ENCODE results near the gene FBXO30. TPM values are rescaled to one million over a fixed set of nuclear protein-coding genes. Genes with fewer than 3 reads are reported as not detected.

The FBXO30 gene
- total and polyA plus RNA-seq, 10 donors, result 2.1 to 11.1 (median 8.7) TPM

DNA sequence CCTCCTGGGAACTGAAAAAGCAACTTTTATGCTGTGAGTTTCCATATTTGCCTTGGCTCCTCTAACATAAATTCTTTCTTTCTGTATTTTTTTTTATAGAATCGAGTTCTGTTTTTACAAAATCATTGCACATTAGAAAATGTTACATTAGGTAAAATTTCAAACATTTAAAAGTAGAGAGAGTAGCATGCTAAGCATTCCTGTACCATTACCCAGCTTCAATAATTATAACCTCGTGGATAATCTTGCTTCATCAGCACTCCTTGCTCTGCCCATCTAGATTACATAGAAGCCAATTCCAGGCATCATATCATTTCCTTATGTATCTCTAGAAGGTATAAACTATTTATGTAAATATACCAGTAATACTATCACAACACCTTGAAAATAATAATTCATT is 15.4 kb upstream of the FBXO30 start:
- Histone ChIP-seq H3K36me3 (no peaks in the 10 kb centered on the region), H3K27me3 (replicated peaks in 1 of 7) (no peaks in the 10 kb centered on the region), H3K9me3 (no peaks in the 10 kb centered on the region), H3K27ac (no peak overlapping the region), H3K4me1 (no peaks in the 10 kb centered on the region), H3K4me3 (no peak overlapping the region)
- intact Hi-C loops (cut with DNase I; ENCODE audit: low total_unique reads), result no loop called here
- WGBS, 5 donors, result 83 to 89% (median 88%) methylated on average over 2 of the region's 2 CpGs
- no peak for DNase-seq
- TF ChIP-seq POLR2AphosphoS5 (IDR thresholded peaks at IDR 0.05) (no peak), POLR2A (IDR thresholded peaks at IDR 0.05) (no peak)
- TF ChIP-seq, protein P1, sequence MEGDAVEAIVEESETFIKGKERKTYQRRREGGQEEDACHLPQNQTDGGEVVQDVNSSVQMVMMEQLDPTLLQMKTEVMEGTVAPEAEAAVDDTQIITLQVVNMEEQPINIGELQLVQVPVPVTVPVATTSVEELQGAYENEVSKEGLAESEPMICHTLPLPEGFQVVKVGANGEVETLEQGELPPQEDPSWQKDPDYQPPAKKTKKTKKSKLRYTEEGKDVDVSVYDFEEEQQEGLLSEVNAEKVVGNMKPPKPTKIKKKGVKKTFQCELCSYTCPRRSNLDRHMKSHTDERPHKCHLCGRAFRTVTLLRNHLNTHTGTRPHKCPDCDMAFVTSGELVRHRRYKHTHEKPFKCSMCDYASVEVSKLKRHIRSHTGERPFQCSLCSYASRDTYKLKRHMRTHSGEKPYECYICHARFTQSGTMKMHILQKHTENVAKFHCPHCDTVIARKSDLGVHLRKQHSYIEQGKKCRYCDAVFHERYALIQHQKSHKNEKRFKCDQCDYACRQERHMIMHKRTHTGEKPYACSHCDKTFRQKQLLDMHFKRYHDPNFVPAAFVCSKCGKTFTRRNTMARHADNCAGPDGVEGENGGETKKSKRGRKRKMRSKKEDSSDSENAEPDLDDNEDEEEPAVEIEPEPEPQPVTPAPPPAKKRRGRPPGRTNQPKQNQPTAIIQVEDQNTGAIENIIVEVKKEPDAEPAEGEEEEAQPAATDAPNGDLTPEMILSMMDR (IDR thresholded peaks at IDR 0.05 in 8 of 11, conservative IDR thresholded peaks at IDR 0.05 in 3 of 11), result no peak

DNA sequence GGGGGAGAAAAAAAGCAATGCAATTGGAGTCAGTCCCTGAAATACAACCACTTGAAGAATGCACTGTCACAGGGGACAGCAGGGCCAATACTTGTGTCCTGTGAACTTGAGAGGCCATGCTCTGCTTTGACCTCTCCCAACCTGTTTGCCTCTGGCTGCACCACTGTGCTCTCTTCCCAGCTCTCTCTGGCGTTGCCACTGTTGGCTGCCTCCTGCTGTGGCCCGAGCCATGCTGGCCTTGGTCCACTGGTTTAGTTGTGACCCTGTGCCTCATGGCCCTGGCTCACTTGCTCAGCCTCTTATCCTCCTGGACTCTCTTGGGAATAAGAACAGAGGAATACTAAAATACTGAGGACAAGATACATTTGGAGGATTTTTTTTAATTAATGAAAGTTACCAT is 14.5 kb upstream of the FBXO30 start:
- Histone ChIP-seq H3K27me3 (replicated peaks in 1 of 7) (no peaks in the 10 kb centered on the region), H3K27ac (no peak overlapping the region), H3K4me3 (no peak overlapping the region), H3K36me3 (no peaks in the 10 kb centered on the region), H3K4me1 (no peaks in the 10 kb centered on the region), H3K9me3 (no peaks in the 10 kb centered on the region)
- no peak for DNase-seq
- TF ChIP-seq, protein P1 (IDR thresholded peaks at IDR 0.05 in 8 of 11, conservative IDR thresholded peaks at IDR 0.05 in 3 of 11), result no peak
- TF ChIP-seq POLR2A (IDR thresholded peaks at IDR 0.05) (no peak), POLR2AphosphoS5 (IDR thresholded peaks at IDR 0.05) (no peak)
- intact Hi-C loops (cut with DNase I; ENCODE audit: low total_unique reads), result no loop called here
- 81 to 96% (median 91%) methylated on average over 2 of the region's 2 CpGs for WGBS, 5 donors

DNA sequence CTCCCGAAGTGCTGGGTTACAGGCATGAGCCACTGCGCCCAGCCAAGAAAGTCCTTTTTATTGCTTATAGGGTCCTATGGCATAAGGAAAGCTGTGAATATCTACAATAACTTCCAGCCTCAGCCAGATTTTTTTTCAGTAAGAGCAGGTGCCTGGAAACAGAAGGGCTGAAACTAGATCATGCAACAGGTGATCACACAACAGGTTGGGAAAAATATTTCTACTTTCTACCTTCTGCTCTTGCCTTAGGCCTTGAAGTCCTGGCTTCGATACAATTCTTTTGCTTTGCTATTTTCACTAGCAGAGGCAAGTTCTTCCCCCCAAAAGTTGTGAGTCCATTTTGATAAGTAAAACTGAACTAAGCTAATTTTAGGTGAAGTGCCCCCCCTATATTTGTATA is 9.7 kb upstream of the FBXO30 start:
- DNase-seq, result no peak
- WGBS, 5 donors, result 95 to 100% (median 99%) methylated on average over 3 of the region's 3 CpGs
- H3K36me3 ChIP-seq, result no peaks in the 10 kb centered on the region
- intact Hi-C loops (cut with DNase I; ENCODE audit: low total_unique reads), result no loop called here
- no peaks in the 10 kb centered on the region for H3K9me3 ChIP-seq
- H3K27ac ChIP-seq, result no peak overlapping the region
- TF ChIP-seq POLR2AphosphoS5 (IDR thresholded peaks at IDR 0.05) (no peak), POLR2A (IDR thresholded peaks at IDR 0.05) (no peak)
- TF ChIP-seq, protein P1 (IDR thresholded peaks at IDR 0.05 in 8 of 11, conservative IDR thresholded peaks at IDR 0.05 in 3 of 11), result no peak
- H3K4me1 ChIP-seq, result no peaks in the 10 kb centered on the region
- no peaks in the 10 kb centered on the region for H3K27me3 ChIP-seq (replicated peaks in 1 of 7)
- no peak overlapping the region for H3K4me3 ChIP-seq

DNA sequence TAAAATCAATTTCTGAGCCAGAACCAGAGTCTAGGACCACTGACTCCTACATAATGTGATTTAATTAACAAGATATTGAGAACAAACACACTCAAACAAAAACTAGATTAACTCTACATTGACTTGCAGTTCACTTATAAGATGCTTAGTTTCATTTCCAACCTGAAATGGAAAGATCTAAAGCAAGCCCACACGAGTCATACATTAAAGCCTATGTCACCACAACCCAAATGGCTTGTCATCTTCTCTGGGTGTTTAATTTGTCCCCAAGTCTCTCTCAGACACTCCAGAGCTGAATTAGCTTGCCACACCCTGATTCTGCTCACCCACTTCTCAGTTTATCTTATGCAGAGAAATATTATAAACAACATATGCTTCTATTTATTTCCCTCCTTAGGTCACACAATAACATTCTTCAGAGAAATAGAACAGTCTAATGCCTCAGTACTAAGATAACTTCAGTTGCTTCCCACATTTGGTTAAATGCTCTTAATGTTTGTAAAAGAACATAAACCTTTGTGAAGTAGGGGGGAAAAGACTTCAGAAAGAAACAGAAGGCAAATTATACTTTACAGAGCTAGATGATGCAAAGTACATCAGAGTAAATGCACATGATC is 8.8 kb upstream of the FBXO30 start:
- no peak for TF ChIP-seq POLR2A (IDR thresholded peaks at IDR 0.05)
- TF ChIP-seq, protein P1 (IDR thresholded peaks at IDR 0.05 in 8 of 11, conservative IDR thresholded peaks at IDR 0.05 in 3 of 11), result no peak
- TF ChIP-seq POLR2AphosphoS5 (IDR thresholded peaks at IDR 0.05), result no peak
- 49 to 72% (median 59%) methylated on average over 1 of the region's 1 CpG for WGBS, 5 donors

More for the DNA sequence above, 8.8 kb upstream of the FBXO30 start:
- Histone ChIP-seq H3K36me3 (no peaks in the 10 kb centered on the region), H3K4me1 (no peaks in the 10 kb centered on the region), H3K27me3 (replicated peaks in 1 of 7) (no peaks in the 10 kb centered on the region), H3K27ac (no peak overlapping the region), H3K4me3 (no peak overlapping the region), H3K9me3 (no peaks in the 10 kb centered on the region)
- DNase-seq, result no peak
- intact Hi-C loops (cut with DNase I; ENCODE audit: low total_unique reads), result no loop called here

All from spleen (tissue), 11 donors.